Measurements from ENCODE around the gene SPPL2B.

Gene SPPL2B

DNA sequence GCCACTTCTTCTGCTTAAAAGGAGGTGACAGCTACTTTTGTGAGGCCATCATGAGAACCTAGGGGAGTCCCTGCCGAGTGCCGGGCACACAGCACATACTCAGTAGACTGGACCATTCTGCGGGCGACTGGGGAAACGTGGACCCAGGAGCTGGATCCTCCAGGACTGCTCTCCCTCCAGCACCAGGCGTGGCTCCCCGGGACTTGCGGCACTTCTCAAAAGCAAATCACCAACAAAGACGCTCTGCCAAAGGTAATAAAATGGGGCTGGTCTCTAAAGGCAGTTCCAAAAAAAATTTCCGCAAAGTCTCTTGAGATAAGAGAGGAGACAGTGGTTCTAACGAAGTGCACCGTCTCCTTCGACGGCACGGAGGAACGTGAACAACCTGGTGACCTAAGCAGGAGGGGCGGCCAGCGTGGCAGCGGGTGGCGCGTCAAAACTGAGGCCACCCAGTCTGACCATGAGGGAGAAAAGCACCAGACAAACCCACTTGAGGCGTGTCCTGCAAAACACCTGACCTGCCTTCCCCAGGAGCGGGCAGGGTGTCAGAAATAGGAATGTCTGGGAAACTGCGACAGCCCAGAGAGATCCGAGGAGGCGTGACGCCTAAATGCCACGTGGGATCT lies 30.2 kb downstream of the SPPL2B start:
- TF ChIP-seq FOXP2 (optimal IDR thresholded peaks at IDR 0.05; ENCODE audit: borderline replicate concordance, extremely low read depth, extremely low read length, insufficient read depth) (no peak), TAF1 (IDR thresholded peaks at IDR 0.05; ENCODE audit: borderline replicate concordance, insufficient read depth, low read length) (no peak), POLR2AphosphoS5 (IDR thresholded peaks at IDR 0.05; ENCODE audit: low read depth, low read length) (no peak), SIN3A (IDR thresholded peaks at IDR 0.05; ENCODE audit: borderline replicate concordance, insufficient read depth, low read length) (no peak)
- TF ChIP-seq, protein P1, sequence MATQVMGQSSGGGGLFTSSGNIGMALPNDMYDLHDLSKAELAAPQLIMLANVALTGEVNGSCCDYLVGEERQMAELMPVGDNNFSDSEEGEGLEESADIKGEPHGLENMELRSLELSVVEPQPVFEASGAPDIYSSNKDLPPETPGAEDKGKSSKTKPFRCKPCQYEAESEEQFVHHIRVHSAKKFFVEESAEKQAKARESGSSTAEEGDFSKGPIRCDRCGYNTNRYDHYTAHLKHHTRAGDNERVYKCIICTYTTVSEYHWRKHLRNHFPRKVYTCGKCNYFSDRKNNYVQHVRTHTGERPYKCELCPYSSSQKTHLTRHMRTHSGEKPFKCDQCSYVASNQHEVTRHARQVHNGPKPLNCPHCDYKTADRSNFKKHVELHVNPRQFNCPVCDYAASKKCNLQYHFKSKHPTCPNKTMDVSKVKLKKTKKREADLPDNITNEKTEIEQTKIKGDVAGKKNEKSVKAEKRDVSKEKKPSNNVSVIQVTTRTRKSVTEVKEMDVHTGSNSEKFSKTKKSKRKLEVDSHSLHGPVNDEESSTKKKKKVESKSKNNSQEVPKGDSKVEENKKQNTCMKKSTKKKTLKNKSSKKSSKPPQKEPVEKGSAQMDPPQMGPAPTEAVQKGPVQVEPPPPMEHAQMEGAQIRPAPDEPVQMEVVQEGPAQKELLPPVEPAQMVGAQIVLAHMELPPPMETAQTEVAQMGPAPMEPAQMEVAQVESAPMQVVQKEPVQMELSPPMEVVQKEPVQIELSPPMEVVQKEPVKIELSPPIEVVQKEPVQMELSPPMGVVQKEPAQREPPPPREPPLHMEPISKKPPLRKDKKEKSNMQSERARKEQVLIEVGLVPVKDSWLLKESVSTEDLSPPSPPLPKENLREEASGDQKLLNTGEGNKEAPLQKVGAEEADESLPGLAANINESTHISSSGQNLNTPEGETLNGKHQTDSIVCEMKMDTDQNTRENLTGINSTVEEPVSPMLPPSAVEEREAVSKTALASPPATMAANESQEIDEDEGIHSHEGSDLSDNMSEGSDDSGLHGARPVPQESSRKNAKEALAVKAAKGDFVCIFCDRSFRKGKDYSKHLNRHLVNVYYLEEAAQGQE (IDR thresholded peaks at IDR 0.05; ENCODE audit: insufficient read depth in 1 of 2, low read depth in 2 of 2, low read length in 2 of 2) = no peak

GRCh38 chr19:2359992-2360685 lies 31.7 kb downstream of the SPPL2B start, which contains the start of gene TMPRSS9:
Gene TMPRSS9, plus strand, starts transcription at chr19:2360265. Its CDS starts 29,521 bp downstream, at chr19:2389786.
- no peak for TF ChIP-seq SIN3A (IDR thresholded peaks at IDR 0.05; ENCODE audit: borderline replicate concordance, insufficient read depth, low read length)
- TF ChIP-seq, protein P1 (IDR thresholded peaks at IDR 0.05; ENCODE audit: insufficient read depth in 1 of 2, low read depth in 2 of 2, low read length in 2 of 2) = no peak
- no peak for TF ChIP-seq FOXP2 (optimal IDR thresholded peaks at IDR 0.05; ENCODE audit: borderline replicate concordance, extremely low read depth, extremely low read length, insufficient read depth)
- TF ChIP-seq TAF1 (IDR thresholded peaks at IDR 0.05; ENCODE audit: borderline replicate concordance, insufficient read depth, low read length) = no peak
- no peak for TF ChIP-seq POLR2AphosphoS5 (IDR thresholded peaks at IDR 0.05; ENCODE audit: low read depth, low read length)

DNA sequence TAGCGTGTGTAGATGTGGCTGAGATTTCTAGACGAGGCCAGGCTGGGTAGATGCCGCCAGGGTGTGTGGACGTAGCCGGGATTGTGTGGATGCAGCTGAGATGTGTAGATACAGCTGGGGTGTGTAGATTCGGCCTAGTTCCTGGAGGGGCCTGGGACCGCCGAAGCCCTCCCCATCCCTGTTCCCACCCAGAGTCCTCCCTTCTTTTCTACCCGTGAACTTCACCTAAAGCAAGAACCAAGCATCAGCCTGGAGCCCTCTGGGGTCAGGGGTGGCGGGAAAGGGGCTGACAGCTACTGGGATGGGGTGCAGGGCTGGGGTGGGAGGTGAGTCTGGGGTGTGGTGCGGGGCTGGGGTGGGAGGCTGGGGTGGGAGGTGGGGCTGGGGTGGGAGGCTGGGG lies 32.3 kb downstream of the SPPL2B start:
- TF ChIP-seq FOXP2 (optimal IDR thresholded peaks at IDR 0.05; ENCODE audit: borderline replicate concordance, extremely low read depth, extremely low read length, insufficient read depth) = no peak
- TF ChIP-seq POLR2AphosphoS5 (IDR thresholded peaks at IDR 0.05; ENCODE audit: low read depth, low read length) = no peak
- no peak for TF ChIP-seq TAF1 (IDR thresholded peaks at IDR 0.05; ENCODE audit: borderline replicate concordance, insufficient read depth, low read length)
- TF ChIP-seq, protein P1 (IDR thresholded peaks at IDR 0.05; ENCODE audit: insufficient read depth in 1 of 2, low read depth in 2 of 2, low read length in 2 of 2) = no peak
- no peak for TF ChIP-seq SIN3A (IDR thresholded peaks at IDR 0.05; ENCODE audit: borderline replicate concordance, insufficient read depth, low read length)

DNA sequence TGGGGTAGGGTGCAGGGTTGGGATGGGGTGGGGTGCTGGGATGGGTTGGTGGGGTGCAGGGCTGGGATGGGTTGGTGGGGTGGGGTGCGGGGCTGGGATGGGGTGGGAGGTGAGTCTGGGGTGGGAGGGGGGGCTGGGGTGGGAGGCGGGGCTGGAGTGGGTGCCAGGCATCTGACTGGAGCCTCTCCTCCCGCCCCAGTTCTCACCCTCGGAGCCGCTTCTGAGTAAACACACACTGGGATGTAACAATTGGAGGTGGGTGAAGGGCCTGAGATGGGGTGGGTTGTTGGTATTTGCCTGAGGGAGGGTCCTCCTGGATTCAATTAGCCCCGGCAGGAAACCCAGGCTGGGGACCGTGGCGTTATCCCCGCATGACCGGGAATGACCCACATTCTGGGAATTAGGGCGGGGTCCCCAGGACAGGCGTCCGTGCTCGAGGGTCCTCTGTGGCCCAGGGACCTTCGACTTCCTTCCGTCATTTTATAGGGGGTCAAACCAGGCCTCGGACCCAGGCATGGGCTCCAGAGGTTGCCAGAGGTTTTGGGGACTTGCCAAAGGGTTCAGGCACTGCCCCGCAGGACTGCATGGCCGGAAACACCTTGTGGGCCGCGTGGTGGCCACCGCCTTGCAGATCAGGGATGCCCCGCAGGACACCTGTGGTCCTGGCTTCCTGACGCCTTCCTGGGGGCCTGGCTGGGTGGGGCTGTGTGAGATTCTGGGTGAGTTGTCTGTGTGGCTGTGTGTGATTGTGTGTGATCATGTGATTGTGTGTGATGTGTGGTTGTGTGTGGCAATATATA lies 33.0 kb downstream of the SPPL2B start:
- TF ChIP-seq SIN3A (IDR thresholded peaks at IDR 0.05; ENCODE audit: borderline replicate concordance, insufficient read depth, low read length) = no peak
- no peak for TF ChIP-seq POLR2AphosphoS5 (IDR thresholded peaks at IDR 0.05; ENCODE audit: low read depth, low read length)
- TF ChIP-seq FOXP2 (optimal IDR thresholded peaks at IDR 0.05; ENCODE audit: borderline replicate concordance, extremely low read depth, extremely low read length, insufficient read depth) = no peak
- TF ChIP-seq TAF1 (IDR thresholded peaks at IDR 0.05; ENCODE audit: borderline replicate concordance, insufficient read depth, low read length) = no peak

All from PFSK-1 (cell line).